ENCODE measurements around the gene RIPK1. TPM values are rescaled to one million over a fixed set of nuclear protein-coding genes. Genes with fewer than 3 reads are reported as not detected.
A peak's percentile ranks its signal among the peaks of the same experiment; 100 is the strongest.

RIPK1 gene
- total RNA-seq, 4 donors from 2014 or later, result 12.1 to 46.0 (median 34.6) TPM

GRCh38 chr6:3063733-3064700 lies 4.3 kb upstream of the RIPK1 start:
- WGBS, 2 donors (ENCODE audit: low coverage in 1 of 2), result 0 to 1% methylated on average over 2 to 52 of the region's 85 CpGs
- TF ChIP-seq CTCF (IDR thresholded peaks at IDR 0.05), result no peak
- TF ChIP-seq POLR2AphosphoS5 (IDR thresholded peaks at IDR 0.05), result peak; percentile 98 to 99 (median 98)
- no peak for TF ChIP-seq EP300 (IDR thresholded peaks at IDR 0.05; ENCODE audit: low read depth)
- peak; percentile 99 for TF ChIP-seq POLR2A (IDR thresholded peaks at IDR 0.05)
- in situ Hi-C loops (cut with MboI; ENCODE audit: low pct_ligation_motif_present in 1 of 4, low pct_unique_long_range_greater_than_20kb in 1 of 4, low sequenced_read_pairs in 3 of 4), result no loop called here

GRCh38 chr6:3071568-3071967 lies 3.3 kb downstream of the RIPK1 start:
- Histone ChIP-seq H3K4me1 (peaks cover 13 to 50% (median 34%) of the 10 kb centered on the region in 4 donors), H3K27ac (no peak overlapping the region), H3K9me3 (no peaks in the 10 kb centered on the region), H3K27me3 (no peaks in the 10 kb centered on the region), H3K4me3 (no peak overlapping the region), H3K36me3 (peaks cover 0 to 4% (median 0%) of the 10 kb centered on the region in 4 donors)
- in situ Hi-C loops (cut with MboI; ENCODE audit: low pct_ligation_motif_present in 1 of 4, low pct_unique_long_range_greater_than_20kb in 1 of 4, low sequenced_read_pairs in 3 of 4), result no loop called here
- WGBS, 2 donors (ENCODE audit: low coverage in 1 of 2), result 93 to 100% methylated on average over 2 of the region's 2 CpGs
- TF ChIP-seq POLR2A (IDR thresholded peaks at IDR 0.05), result no peak
- no peak for TF ChIP-seq CTCF (IDR thresholded peaks at IDR 0.05)
- no peak for TF ChIP-seq POLR2AphosphoS5 (IDR thresholded peaks at IDR 0.05)
- TF ChIP-seq EP300 (IDR thresholded peaks at IDR 0.05; ENCODE audit: low read depth), result no peak
- intact Hi-C loops (cut with DNase I; ENCODE audit: low total_unique reads), result no loop called here
- no peak for DNase-seq

More at GRCh38 chr6:3063733-3064700, 4.3 kb upstream of the RIPK1 start:
- peak overlapping the region; percentile 91 to 99 (median 96) for H3K27ac ChIP-seq
- no peaks in the 10 kb centered on the region for H3K36me3 ChIP-seq
- H3K27me3 ChIP-seq, result no peaks in the 10 kb centered on the region
- peaks cover 0 to 24% (median 13%) of the 10 kb centered on the region in 4 donors for H3K4me1 ChIP-seq
- DNase-seq, result peak; percentile 97
- H3K4me3 ChIP-seq, result peak overlapping the region; percentile 39 to 88 (median 72)
- no peaks in the 10 kb centered on the region for H3K9me3 ChIP-seq
- intact Hi-C loops (cut with DNase I; ENCODE audit: low total_unique reads), result no loop called here

- H3K36me3 ChIP-seq, result peaks cover 0 to 8% (median 4%) of the 10 kb centered on the region in 4 donors
- H3K4me3 ChIP-seq, result no peak overlapping the region
- H3K27ac ChIP-seq, result no peak overlapping the region
- TF ChIP-seq POLR2AphosphoS5 (IDR thresholded peaks at IDR 0.05) (no peak), CTCF (IDR thresholded peaks at IDR 0.05) (no peak), EP300 (IDR thresholded peaks at IDR 0.05; ENCODE audit: low read depth) (no peak), POLR2A (IDR thresholded peaks at IDR 0.05) (no peak)
- in situ Hi-C loops (cut with MboI; ENCODE audit: low pct_ligation_motif_present in 1 of 4, low pct_unique_long_range_greater_than_20kb in 1 of 4, low sequenced_read_pairs in 3 of 4) (no loop called here), intact Hi-C loops (cut with DNase I; ENCODE audit: low total_unique reads) (no loop called here)
- no peak for DNase-seq
- peaks cover 13 to 43% (median 29%) of the 10 kb centered on the region in 4 donors for H3K4me1 ChIP-seq
- H3K27me3 ChIP-seq, result no peaks in the 10 kb centered on the region
- 70 to 96% methylated on average over 4 to 7 of the region's 7 CpGs for WGBS, 2 donors (ENCODE audit: low coverage in 1 of 2)
- no peaks in the 10 kb centered on the region for H3K9me3 ChIP-seq
These were observed 4.5 kb downstream of the RIPK1 start for GRCh38 chr6:3072798-3073197.

GRCh38 chr6:3073382-3073781 lies 5.1 kb downstream of the RIPK1 start:
- no peak overlapping the region for H3K4me3 ChIP-seq
- peaks cover 0 to 14% (median 7%) of the 10 kb centered on the region in 4 donors for H3K36me3 ChIP-seq
- H3K27ac ChIP-seq, result no peak overlapping the region
- no peak for DNase-seq
- in situ Hi-C loops (cut with MboI; ENCODE audit: low pct_ligation_motif_present in 1 of 4, low pct_unique_long_range_greater_than_20kb in 1 of 4, low sequenced_read_pairs in 3 of 4) (no loop called here), intact Hi-C loops (cut with DNase I; ENCODE audit: low total_unique reads) (no loop called here)
- no peaks in the 10 kb centered on the region for H3K9me3 ChIP-seq
- H3K4me1 ChIP-seq, result peaks cover 13 to 41% (median 26%) of the 10 kb centered on the region in 4 donors
- no peak for TF ChIP-seq EP300 (IDR thresholded peaks at IDR 0.05; ENCODE audit: low read depth)
- TF ChIP-seq POLR2AphosphoS5 (IDR thresholded peaks at IDR 0.05), result no peak
- no peak for TF ChIP-seq POLR2A (IDR thresholded peaks at IDR 0.05)
- TF ChIP-seq CTCF (IDR thresholded peaks at IDR 0.05), result no peak
- WGBS, 2 donors (ENCODE audit: low coverage in 1 of 2), result 93 to 95% methylated on average over 8 to 11 of the region's 11 CpGs
- H3K27me3 ChIP-seq, result no peaks in the 10 kb centered on the region
